MV-4-11 (cell line): Measurements from ENCODE around the gene STN1.

Source experiments
- DNase-seq: peaks from one replicate; lab custom pipeline; 2025; lab: John Stamatoyannopoulos, UW

The STN1 gene

GRCh38 chr10:103892181-103892580 lies 25.8 kb downstream of the STN1 start:
- DNase-seq = no peak

DNA sequence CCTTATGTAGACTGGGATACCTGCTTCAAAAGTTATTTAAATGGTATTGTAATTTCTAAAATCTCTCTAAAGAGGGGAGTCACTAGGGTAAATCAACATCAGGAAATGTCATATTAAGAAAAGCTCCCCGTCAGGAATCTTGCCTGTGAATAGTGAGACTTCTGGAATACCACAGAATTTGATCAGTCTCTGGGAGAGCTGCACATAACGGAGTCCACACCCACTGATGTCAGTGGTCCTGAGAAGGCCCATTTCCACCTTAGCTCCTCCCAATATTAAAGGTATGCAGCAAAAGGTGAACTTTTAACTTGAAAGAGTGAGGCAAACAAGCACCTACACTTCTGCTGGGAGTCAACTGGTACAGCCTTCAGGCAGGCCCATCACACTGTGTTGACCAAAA lies 27.3 kb downstream of the STN1 start:
- no peak for DNase-seq

- no peak for DNase-seq
These were observed 27.8 kb downstream of the STN1 start for GRCh38 chr10:103890194-103890658.

GRCh38 chr10:103889121-103889720 lies 28.8 kb downstream of the STN1 start:
- DNase-seq = no peak

DNA sequence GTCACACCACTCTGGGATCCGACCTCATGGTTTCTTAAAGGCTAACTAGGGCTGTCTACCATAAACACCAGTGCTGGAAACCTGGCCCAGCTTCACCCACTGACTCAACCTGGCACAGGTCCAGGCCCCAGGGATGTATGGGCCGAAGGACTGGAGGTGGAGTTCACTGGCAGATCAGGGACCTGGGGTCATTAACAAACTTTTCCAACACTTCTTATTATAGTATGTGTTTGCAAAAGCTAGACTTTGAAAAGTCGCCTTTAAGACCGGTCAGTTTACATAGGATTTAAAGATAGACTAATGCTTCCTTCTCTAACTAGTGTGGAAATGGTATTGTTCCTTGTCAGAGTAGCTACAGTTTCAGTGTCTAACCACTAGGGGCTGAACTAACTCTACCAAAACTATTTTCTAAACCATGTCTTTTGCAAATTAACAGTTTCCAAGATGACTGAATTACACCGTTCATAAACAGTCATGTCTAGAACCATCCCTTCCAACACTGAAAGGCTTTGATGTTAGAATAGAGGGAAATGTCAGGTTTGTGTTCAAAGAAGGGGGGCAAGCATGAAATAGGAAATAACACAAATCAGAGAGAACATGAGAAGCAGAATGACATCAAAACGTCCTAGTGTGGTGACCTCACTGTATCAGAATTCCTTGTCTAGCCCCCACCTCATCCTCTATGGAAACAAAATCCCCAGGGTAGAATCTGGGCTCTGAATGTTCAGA lies 29.7 kb downstream of the STN1 start:
- DNase-seq = peak; percentile 65

DNA sequence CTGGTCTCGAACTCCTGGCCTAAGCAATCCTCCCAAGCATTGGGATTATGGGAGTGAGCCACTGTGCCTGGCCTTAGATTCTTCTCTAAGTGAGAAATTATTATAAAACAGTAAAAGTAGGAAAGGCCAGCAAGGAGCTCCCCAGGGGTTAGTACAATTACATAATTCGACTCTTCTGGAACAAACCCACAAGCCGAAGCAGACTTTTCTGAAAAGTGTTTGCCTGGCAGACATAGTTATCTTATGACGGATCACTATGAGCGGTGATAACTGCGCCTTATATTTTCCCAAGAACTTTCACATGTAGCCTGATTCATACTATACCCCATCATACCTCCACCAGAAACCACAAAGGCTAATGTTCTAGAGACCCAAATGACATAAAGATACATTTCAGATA lies 32.4 kb downstream of the STN1 start:
- DNase-seq = no peak

DNA sequence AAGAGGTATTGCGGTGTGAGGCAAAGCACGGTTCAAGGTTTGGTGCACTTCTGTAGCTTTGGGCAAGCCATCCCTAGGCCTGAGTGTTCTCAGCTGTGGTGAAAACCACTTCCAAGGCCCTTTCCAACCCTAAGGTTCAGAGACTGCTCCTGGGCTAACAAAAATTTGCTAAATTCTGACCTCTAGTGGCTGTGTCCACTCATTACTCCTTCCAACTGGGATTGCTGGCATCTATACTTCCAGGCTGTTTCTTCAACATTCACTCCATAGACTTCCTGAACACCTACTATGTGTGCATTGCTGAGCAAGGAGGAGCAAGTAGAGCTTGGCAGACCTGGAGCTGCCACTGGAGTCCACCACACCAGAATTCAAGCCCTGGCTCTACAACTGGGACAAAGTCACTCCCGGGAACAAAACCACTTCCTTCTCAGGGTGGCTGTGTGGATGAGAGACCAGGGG lies 33.3 kb downstream of the STN1 start:
- peak; percentile 27 for DNase-seq

- DNase-seq = no peak
These were observed 35.5 kb downstream of the STN1 start for GRCh38 chr10:103882285-103883007.

GRCh38 chr10:103881416-103882284 lies 36.3 kb downstream of the STN1 start:
- DNase-seq = no peak

DNA sequence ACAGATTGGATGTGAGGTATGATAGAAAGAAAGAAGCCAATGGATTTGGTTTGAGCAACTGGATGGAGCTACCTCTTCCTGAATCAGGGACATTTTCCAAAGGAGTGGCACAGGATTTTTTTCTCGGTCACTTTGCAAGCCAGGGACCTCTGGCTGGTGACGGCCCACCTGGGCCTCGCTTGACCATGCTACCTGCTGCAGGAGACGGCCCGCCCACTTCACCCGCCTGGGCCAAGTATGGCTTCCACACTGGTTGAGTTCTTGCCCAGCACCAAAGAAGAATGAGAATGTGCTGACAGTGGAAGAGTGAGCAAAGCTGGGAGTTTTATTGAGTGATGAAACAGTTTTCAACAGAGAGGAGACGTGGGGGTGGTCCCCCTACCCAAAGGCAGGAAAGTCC lies 38.2 kb downstream of the STN1 start:
- DNase-seq = no peak

DNA sequence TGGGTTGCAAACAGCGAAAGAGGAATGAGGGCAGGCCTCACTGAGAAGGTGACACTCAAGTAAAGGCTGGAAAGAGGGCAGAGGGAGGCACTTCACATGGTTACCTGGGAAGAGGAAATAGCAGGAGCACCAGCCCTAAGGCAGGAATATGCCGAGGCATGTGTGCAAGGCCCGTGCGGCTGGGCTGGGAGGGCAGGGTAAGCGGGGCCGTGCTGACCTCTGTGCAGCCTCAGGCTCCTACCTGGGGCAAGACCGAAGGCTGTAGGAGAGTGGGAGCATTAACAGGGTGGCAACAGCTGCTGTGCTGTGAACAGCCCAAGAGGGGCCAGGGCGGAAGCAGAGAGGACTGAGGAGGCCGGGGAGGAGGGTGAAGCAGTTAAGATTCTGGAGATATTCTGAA lies 38.6 kb downstream of the STN1 start:
- DNase-seq = no peak

- no peak for DNase-seq
These were observed 40.1 kb downstream of the STN1 start for GRCh38 chr10:103877861-103878260.

- no peak for DNase-seq
These were observed 41.8 kb downstream of the STN1 start for GRCh38 chr10:103876155-103876554.

DNA sequence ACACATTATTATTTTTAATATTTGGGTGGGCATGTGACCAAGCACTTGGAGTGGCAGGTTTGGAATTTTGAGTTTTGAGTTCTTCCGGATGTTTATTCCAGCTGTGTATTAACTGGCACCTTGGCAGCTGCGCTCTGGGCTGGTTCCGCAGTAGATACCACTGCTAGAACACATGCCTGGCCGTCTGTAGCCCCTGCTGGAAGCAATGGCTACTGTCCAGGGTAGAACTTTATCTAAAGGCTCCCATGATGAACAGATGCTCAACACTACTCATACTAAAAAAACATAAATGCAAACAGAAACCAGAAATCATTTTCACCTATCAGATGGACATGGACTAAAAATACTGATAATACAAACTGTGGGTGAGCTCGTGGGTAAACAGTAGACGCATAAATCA lies 43.3 kb downstream of the STN1 start:
- DNase-seq = no peak

DNA sequence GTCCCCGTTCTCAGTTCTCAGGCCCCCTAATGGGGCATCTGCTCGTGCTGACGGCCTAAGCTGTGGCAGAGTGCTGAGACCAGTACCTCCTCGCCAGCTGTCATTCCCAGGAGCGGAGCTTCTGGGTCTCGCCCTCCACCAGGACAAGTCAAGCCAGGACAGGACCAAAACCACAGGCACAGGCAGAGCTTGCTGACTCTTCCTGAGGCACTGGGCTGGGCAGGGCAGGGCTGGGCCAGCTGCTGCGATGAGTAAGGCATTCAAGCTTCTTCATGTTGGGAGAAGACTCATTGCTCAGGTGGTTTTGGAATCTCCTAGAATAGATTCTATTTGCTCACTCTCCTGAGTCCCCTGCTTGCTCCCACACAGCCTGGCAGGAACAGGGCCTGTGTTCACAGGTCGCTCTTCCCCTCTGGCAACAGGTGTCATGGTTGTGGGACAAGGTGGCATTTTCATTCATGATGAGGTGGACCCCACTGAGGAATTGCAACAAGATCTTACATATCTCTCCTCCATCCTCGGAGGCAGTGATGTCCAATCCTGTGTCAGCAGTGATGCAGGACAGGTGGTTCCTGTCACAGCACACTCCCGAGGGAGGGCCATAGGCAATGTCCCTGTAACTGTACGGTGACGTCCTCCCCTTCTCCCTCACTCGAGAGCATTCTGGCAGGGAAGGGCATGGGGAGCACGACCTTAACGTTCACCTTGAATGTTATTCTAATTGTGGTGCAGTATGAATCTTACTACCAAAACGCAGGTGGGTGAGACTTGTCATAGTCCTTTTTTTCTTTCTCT lies 45.6 kb downstream of the STN1 start:
- no peak for DNase-seq

DNA sequence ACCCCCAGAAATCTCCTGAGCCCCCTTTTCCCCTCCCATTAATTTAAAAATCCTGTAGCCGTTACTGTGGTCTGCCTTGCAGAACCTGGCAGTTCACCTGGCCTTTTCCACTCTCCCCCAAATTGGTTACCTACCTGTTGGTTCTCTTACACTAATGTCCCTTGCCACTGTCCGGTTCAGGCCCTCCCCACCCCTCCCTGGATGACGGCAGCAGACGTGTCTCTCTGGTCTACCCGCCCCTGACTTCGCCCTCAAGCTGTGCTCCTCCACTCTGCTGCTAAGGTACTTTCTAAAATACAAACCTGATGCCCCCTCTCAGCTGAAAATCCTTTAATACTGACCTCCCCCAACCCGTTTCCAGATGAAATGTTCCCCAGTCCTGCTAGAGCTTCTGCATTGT lies 47.0 kb downstream of the STN1 start:
- no peak for DNase-seq

- DNase-seq = no peak
These were observed 47.5 kb downstream of the STN1 start for GRCh38 chr10:103870516-103870915.

GRCh38 chr10:103869336-103869735 lies 48.6 kb downstream of the STN1 start:
- no peak for DNase-seq

DNA sequence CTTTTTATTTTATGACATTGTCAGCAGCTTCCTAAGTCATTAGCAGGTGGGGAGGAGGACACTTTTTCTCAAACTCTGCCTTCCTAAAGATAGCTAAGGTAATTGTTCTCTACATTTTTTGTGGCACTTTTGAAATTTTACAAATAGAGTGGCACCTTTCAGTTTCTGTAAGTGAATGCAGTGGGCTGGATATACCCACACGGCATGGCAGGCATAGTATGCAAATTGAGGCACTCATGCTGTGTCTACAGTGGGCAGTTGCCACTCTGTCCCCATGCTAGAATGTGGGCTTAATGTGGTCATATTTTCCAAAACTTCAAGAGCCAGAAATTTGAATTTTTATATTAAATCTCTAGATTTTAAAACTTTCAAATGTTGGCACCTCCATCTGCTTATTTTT lies 49.8 kb downstream of the STN1 start:
- no peak for DNase-seq

GRCh38 chr10:103861505-103861904 lies 56.5 kb downstream of the STN1 start:
- DNase-seq = no peak
